Uterus (tissue), 4 donors: Measurements from ENCODE around the gene AGBL1. TPM values are rescaled to one million over a fixed set of nuclear protein-coding genes. Genes with fewer than 3 reads are reported as not detected.

Experiments used
- DNase-seq, 2 donors: peaks; one replicate each; pipeline ENCODE4 v3.0.0-alpha.2; 2019 to 2020
- H3K27ac ChIP-seq, 2 donors: fragments of 200-600 bp; sonication (generic); 1 replicate in 1 of 2; 2 replicates in 1 of 2; pipeline ENCODE4 v1.5.1; 2016 to 2018
- H3K27me3 ChIP-seq, 2 donors: fragments of 200-600 bp; sonication (generic); one replicate each; pipeline ENCODE4 v1.5.1; 2018 to 2019; ENCODE audit warnings: control low read depth in 1 of 2
- H3K36me3 ChIP-seq, 2 donors: fragments of 200-600 bp; sonication (generic); one replicate each; pipeline ENCODE4 v1.5.1; 2019; ENCODE audit warnings: control low read depth in 1 of 2
- H3K4me1 ChIP-seq, 2 donors: fragments of 200-600 bp; sonication (generic); one replicate each; pipeline ENCODE4 v1.5.1; 2018 to 2019; ENCODE audit warnings: control low read depth in 1 of 2
- H3K4me3 ChIP-seq, 2 donors: fragments of 200-600 bp; sonication (generic); 1 replicate in 1 of 2; 2 replicates in 1 of 2; pipeline ENCODE4 v1.5.1; 2018 to 2019; ENCODE audit warnings: mild to moderate bottlenecking in 1 of 2
- H3K9me3 ChIP-seq, 2 donors: fragments of 200-600 bp; sonication (generic); one replicate each; pipeline ENCODE4 v1.5.1; 2019; ENCODE audit warnings: control low read depth in 1 of 2
- CTCF ChIP-seq, 4 experiments: fragments of 200-600 bp in 2 of 4; fragments of 450-650 bp in 2 of 4; sonication (generic) in 2 of 4; IDR thresholded peaks; one replicate each; pipeline ENCODE4 v1.5.1; 2016 to 2019; ENCODE audit warnings: antibody characterized with exemption in 4 of 4, mild to moderate bottlenecking in 2 of 4, moderate library complexity in 1 of 4
- POLR2A ChIP-seq, 2 donors: fragments of 450-650 bp; IDR thresholded peaks; one replicate each; pipeline ENCODE4 v1.6.1; 2016; ENCODE audit warnings: antibody characterized with exemption in 2 of 2, mild to moderate bottlenecking in 1 of 2, moderate library complexity in 1 of 2
- intact Hi-C: fragments of 100-400 bp; cut with DNase I; formaldehyde crosslinking; loops from one replicate; pipeline ENCODE4 v1.15.1; 2023; ENCODE audit warnings: low total_unique reads
- total RNA-seq, 4 donors: library from RNA; depleted of rRNA in 3 of 4; stranded (reverse); fragments of >200 nt in 3 of 4; gene quantifications; one replicate each; pipeline versions ENCODE4 v1.1.0 to v1.2.4, GENCODE V29; 2014 to 2023
- donor health status: DM: yes; HTN: yes; CAD: no.

AGBL1 gene
- total RNA-seq, 4 donors from 2014 or later = 0.07 TPM; not detected in 3

DNA sequence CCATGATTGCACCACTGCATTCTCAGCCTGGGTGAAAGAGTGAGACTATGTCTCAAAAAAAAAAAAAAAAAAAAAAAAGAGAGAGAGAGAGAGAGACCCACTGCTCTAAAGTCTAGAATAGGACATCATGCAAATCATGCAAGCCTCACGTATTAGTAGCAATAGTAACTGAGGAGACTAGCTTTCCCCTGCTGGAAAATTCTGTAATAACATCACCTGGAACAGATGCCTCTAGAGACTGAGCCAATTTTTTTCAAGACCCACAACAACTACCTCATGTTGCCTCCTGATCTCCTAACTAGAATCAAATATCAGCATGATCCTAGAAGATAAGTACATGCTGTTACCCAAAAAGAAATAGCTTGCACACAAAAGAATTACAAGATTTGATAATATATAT, 461.9 kb downstream of the AGBL1 start:
- Histone ChIP-seq H3K27me3 (no peaks in the 10 kb centered on the region), H3K4me1 (no peaks in the 10 kb centered on the region), H3K9me3 (no peaks in the 10 kb centered on the region), H3K27ac (no peak overlapping the region), H3K4me3 (no peak overlapping the region), H3K36me3 (no peaks in the 10 kb centered on the region)
- intact Hi-C loops = no loop called here
- no peak for DNase-seq
- TF ChIP-seq POLR2A (IDR thresholded peaks at IDR 0.05) (no peak), CTCF (IDR thresholded peaks at IDR 0.05) (no peak)

DNA sequence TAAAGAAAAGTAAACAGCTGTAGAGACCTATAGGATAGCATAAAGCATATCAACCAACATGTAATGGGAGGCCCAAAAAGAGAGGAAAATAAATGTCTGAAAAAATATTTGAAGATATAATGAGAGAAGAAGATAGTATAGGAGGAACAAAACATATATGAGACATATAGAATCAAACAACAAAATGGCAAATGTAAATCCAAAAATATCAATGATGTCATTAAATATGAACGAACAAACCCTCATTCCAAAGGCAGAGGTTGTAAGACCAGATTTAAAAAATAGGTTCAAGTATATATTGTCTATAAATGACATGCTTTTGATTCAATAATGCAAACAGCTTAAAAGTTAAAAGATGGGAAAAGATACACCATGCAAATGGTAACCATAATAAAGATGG, 470.4 kb downstream of the AGBL1 start:
- no peak for DNase-seq
- intact Hi-C loops = no loop called here
- TF ChIP-seq CTCF (IDR thresholded peaks at IDR 0.05) = no peak
- no peak for TF ChIP-seq POLR2A (IDR thresholded peaks at IDR 0.05)
- H3K4me3 ChIP-seq = no peak overlapping the region
- no peaks in the 10 kb centered on the region for H3K9me3 ChIP-seq
- no peaks in the 10 kb centered on the region for H3K4me1 ChIP-seq
- H3K27ac ChIP-seq = no peak overlapping the region
- H3K27me3 ChIP-seq = no peaks in the 10 kb centered on the region
- H3K36me3 ChIP-seq = no peaks in the 10 kb centered on the region

DNA sequence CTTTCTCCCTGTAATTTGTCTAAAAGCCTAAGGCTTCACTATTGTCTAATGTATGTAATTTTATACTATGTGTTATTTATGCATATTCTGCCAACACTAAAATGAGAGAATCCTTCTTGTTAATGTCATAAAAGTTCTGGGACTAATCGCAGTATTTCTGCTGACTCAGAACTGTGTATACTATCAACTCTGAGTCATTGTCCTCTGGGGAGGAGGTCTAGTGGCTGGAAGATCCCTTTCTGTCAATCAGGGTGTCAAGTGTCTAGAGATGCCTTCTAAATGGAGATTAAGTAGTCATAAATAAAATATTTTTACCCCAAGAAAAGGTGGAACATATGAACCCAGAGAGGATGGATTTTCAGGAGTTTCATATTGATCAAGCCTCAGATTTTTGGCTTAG, 473.4 kb downstream of the AGBL1 start:
- H3K27me3 ChIP-seq = no peaks in the 10 kb centered on the region
- H3K27ac ChIP-seq = no peak overlapping the region
- no peaks in the 10 kb centered on the region for H3K4me1 ChIP-seq
- TF ChIP-seq POLR2A (IDR thresholded peaks at IDR 0.05) = no peak
- TF ChIP-seq CTCF (IDR thresholded peaks at IDR 0.05) = no peak
- no peak overlapping the region for H3K4me3 ChIP-seq
- no peaks in the 10 kb centered on the region for H3K36me3 ChIP-seq
- intact Hi-C loops = no loop called here
- DNase-seq = no peak
- no peaks in the 10 kb centered on the region for H3K9me3 ChIP-seq

DNA sequence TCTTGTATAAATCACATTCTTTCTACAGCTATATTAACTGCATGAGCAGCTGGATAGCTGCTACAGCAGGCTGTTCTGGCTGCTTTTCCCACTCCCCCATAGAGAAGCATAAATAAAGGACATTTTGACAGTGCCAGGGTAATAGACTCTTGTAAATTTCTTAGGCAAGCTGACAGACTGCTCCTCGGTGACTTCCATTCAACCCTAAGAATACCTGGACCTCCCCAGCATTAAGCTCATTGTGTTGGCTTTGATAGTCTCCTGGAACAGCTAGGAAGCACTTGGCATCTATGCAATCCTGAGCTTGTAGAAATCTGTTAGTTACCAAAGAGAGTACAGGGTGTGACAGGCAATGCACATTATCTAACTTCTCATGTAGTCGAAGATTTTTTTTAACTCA, 475.4 kb downstream of the AGBL1 start:
- H3K4me1 ChIP-seq = no peaks in the 10 kb centered on the region
- no peaks in the 10 kb centered on the region for H3K36me3 ChIP-seq
- H3K9me3 ChIP-seq = no peaks in the 10 kb centered on the region
- no peak overlapping the region for H3K27ac ChIP-seq
- H3K4me3 ChIP-seq = no peak overlapping the region
- H3K27me3 ChIP-seq = no peaks in the 10 kb centered on the region
- no peak for TF ChIP-seq CTCF (IDR thresholded peaks at IDR 0.05)
- intact Hi-C loops = no loop called here
- DNase-seq = no peak

GRCh38 chr15:86555939-86556338, 476.3 kb downstream of the AGBL1 start:
- Histone ChIP-seq H3K36me3 (no peaks in the 10 kb centered on the region), H3K27ac (no peak overlapping the region), H3K4me1 (no peaks in the 10 kb centered on the region), H3K9me3 (no peaks in the 10 kb centered on the region), H3K27me3 (no peaks in the 10 kb centered on the region), H3K4me3 (no peak overlapping the region)
- intact Hi-C loops = no loop called here
- DNase-seq = no peak
- TF ChIP-seq CTCF (IDR thresholded peaks at IDR 0.05) (no peak), POLR2A (IDR thresholded peaks at IDR 0.05) (no peak)
